IMR-90 (cell line): Measurements from ENCODE around the gene MICOS13. TPM values are rescaled to one million over a fixed set of nuclear protein-coding genes. Genes with fewer than 3 reads are reported as not detected.

Source experiments
- ATAC-seq: fragments of 200-7000 bp; cut with Tn5 transposase; 2 replicates; pipeline ENCODE4 v1.9.1; 2020; ENCODE audit warnings: low read depth, mild to moderate bottlenecking, moderate library complexity
- BruUV-seq: library from RNA; stranded (reverse); fragments of 400-500 nt; replicated peaks from 2 replicates; lab custom pipeline; 2021; lab: Mats Ljungman, UMichigan
- CTCF ChIA-PET: fragments of 300-600 bp; formaldehyde crosslinking; extraction: SDS; loops from one replicate; lab custom pipeline; 2021; ENCODE audit warnings: antibody characterized with exemption; lab: Yijun Ruan, JAX
- POLR2A ChIA-PET: fragments of 300-600 bp; sonication (Branson Sonifier 250); formaldehyde crosslinking; loops from one replicate; lab custom pipeline; 2022; ENCODE audit warnings: antibody characterized with exemption; ENCODE audit not compliant: unreplicated experiment; lab: Charles Lee
- DNase-seq: peaks from one replicate; pipeline ENCODE4 v3.0.0; 2013
- H2AFZ ChIP-seq: replicated peaks from 2 replicates; pipeline ENCODE3; 2013; ENCODE audit warnings: low read length, mild to moderate bottlenecking; ENCODE audit not compliant: poor library complexity
- H2AK5ac ChIP-seq: 2 replicates; pipeline ENCODE4 v1.6.1; 2013; ENCODE audit warnings: low read depth, low read length, inconsistent platforms
- H2AK9ac ChIP-seq: replicated peaks from 2 replicates; pipeline ENCODE3; 2013; ENCODE audit warnings: mild to moderate bottlenecking, low read depth, low read length, moderate library complexity; ENCODE audit not compliant: poor library complexity
- H2BK120ac ChIP-seq: 2 replicates; pipeline ENCODE4 v1.6.1; 2013; ENCODE audit warnings: low read depth, low read length, inconsistent platforms
- H2BK15ac ChIP-seq: 3 replicates; pipeline ENCODE4 v1.6.1; 2013; ENCODE audit warnings: low read depth, low read length, inconsistent platforms
- H2BK20ac ChIP-seq: 2 replicates; pipeline ENCODE4 v1.6.1; 2013; ENCODE audit warnings: low read depth, mild to moderate bottlenecking, inconsistent platforms, low read length, moderate library complexity
- H2BK5ac ChIP-seq: 2 replicates; pipeline ENCODE4 v1.6.1; 2013; ENCODE audit warnings: mild to moderate bottlenecking, low read depth, low read length, inconsistent platforms; ENCODE audit not compliant: poor library complexity, severe bottlenecking
- H3K14ac ChIP-seq: replicated peaks from 2 replicates; pipeline ENCODE4 v1.6.1; 2013; ENCODE audit warnings: low read depth, low read length, inconsistent platforms
- H3K18ac ChIP-seq: 2 replicates; pipeline ENCODE4 v1.6.1; 2013; ENCODE audit warnings: low read depth, low read length, control low read depth
- H3K23ac ChIP-seq: 2 replicates; pipeline ENCODE4 v1.6.1; 2013; ENCODE audit warnings: low read depth, low read length, inconsistent platforms
- H3K27ac ChIP-seq: 2 replicates; pipeline ENCODE4 v1.5.1; 2013; ENCODE audit warnings: mild to moderate bottlenecking, control low read depth, low read length; ENCODE audit not compliant: insufficient read depth
- H3K27me3 ChIP-seq: 2 replicates; pipeline ENCODE4 v1.6.1; 2013; ENCODE audit warnings: low read length; ENCODE audit not compliant: control insufficient read depth, insufficient read depth
- H3K36me3 ChIP-seq: 2 replicates; pipeline ENCODE4 v1.6.1; 2013; ENCODE audit warnings: low read length, mixed read lengths; ENCODE audit not compliant: control insufficient read depth, insufficient read depth
- H3K4ac ChIP-seq: 2 replicates; pipeline ENCODE4 v1.6.1; 2013; ENCODE audit warnings: low read depth, low read length, inconsistent platforms
- H3K4me1 ChIP-seq: 2 replicates; pipeline ENCODE4 v1.6.1; 2013; ENCODE audit warnings: low read length, mixed read lengths; ENCODE audit not compliant: control insufficient read depth, insufficient read depth
- H3K4me2 ChIP-seq: 2 replicates; pipeline ENCODE4 v1.6.1; 2013; ENCODE audit warnings: low read depth, mild to moderate bottlenecking, control low read depth, low read length, moderate library complexity
- H3K4me3 ChIP-seq: 2 replicates; pipeline ENCODE4 v1.5.1; 2013; ENCODE audit warnings: low read depth, mild to moderate bottlenecking, control low read depth, low read length, moderate library complexity; ENCODE audit not compliant: insufficient read depth
- H3K56ac ChIP-seq: 2 replicates; pipeline ENCODE4 v1.6.1; 2013; ENCODE audit warnings: low read length, inconsistent platforms; ENCODE audit not compliant: insufficient read depth; ENCODE audit errors: extremely low read depth
- H3K79me1 ChIP-seq, 2 experiments: 2 replicates each; pipeline ENCODE4 v1.6.1; 2013; ENCODE audit warnings: low read length in 2 of 2, inconsistent platforms in 1 of 2, low read depth in 1 of 2
- H3K9ac ChIP-seq: 2 replicates; pipeline ENCODE4 v1.6.1; 2013; ENCODE audit warnings: low read depth, low read length, control low read depth
- H3K9me1 ChIP-seq: 2 replicates; pipeline ENCODE4 v1.6.1; 2013; ENCODE audit warnings: low read length, inconsistent platforms; ENCODE audit not compliant: insufficient read depth
- H3K9me3 ChIP-seq: 2 replicates; pipeline ENCODE4 v1.6.1; 2013; ENCODE audit warnings: low read length; ENCODE audit not compliant: control insufficient read depth, insufficient read depth
- H4K20me1 ChIP-seq: 2 replicates; pipeline ENCODE4 v1.6.1; 2013; ENCODE audit warnings: low read length, inconsistent platforms; ENCODE audit not compliant: insufficient read depth
- H4K5ac ChIP-seq: 2 replicates; pipeline ENCODE4 v1.6.1; 2013; ENCODE audit warnings: mild to moderate bottlenecking, low read depth, low read length, control low read depth
- H4K8ac ChIP-seq, 2 experiments: 2 replicates each; pipeline ENCODE4 v1.6.1; 2013; ENCODE audit warnings: low read depth in 2 of 2, low read length in 2 of 2, control low read depth in 1 of 2, inconsistent platforms in 1 of 2
- H4K91ac ChIP-seq: 2 replicates; pipeline ENCODE4 v1.6.1; 2013; ENCODE audit warnings: low read depth, low read length, inconsistent platforms; ENCODE audit not compliant: insufficient read depth
- BHLHE40 ChIP-seq: fragments of 150-350 bp; IDR thresholded peaks from 2 replicates; pipeline ENCODE4 v1.6.1; 2016; ENCODE audit warnings: mild to moderate bottlenecking, low read depth, low read length
- CEBPB ChIP-seq: IDR thresholded peaks from 2 replicates; pipeline ENCODE4 v1.6.1; 2012; ENCODE audit warnings: low read depth, low read length, improper control_type of control experiment
- CHD1 ChIP-seq: IDR thresholded peaks from 2 replicates; pipeline ENCODE4 v1.6.1; 2012; ENCODE audit warnings: low read depth, low read length, improper control_type of control experiment
- ELK1 ChIP-seq: fragments of 150-350 bp; IDR thresholded peaks from 2 replicates; pipeline ENCODE4 v1.6.1; 2016; ENCODE audit warnings: low read depth, mild to moderate bottlenecking, low read length, moderate library complexity, borderline replicate concordance
- FOS ChIP-seq: fragments of 150-350 bp; IDR thresholded peaks from 2 replicates; pipeline ENCODE4 v1.6.1; 2016; ENCODE audit warnings: low read depth, low read length
- MAFK ChIP-seq: IDR thresholded peaks from 2 replicates; pipeline ENCODE4 v1.6.1; 2012; ENCODE audit warnings: low read depth, low read length, improper control_type of control experiment
- MAZ ChIP-seq: IDR thresholded peaks from 2 replicates; pipeline ENCODE4 v1.6.1; 2012; ENCODE audit warnings: low read depth, mild to moderate bottlenecking, low read length, improper control_type of control experiment, moderate library complexity, borderline replicate concordance
- MXI1 ChIP-seq: IDR thresholded peaks from 2 replicates; pipeline ENCODE4 v1.6.1; 2012; ENCODE audit warnings: low read depth, mild to moderate bottlenecking, low read length, moderate library complexity, borderline replicate concordance
- NFE2L2 ChIP-seq: fragments of 150-350 bp; IDR thresholded peaks from 2 replicates; pipeline ENCODE4 v1.6.1; 2016; ENCODE audit warnings: low read depth, mild to moderate bottlenecking, low read length
- POLR2A ChIP-seq: IDR thresholded peaks from 2 replicates; pipeline ENCODE4 v1.6.1; 2012; ENCODE audit warnings: mild to moderate bottlenecking, low read depth, low read length
- RAD21 ChIP-seq: IDR thresholded peaks from 2 replicates; pipeline ENCODE4 v1.6.1; 2012; ENCODE audit warnings: low read length, improper control_type of control experiment
- RCOR1 ChIP-seq: IDR thresholded peaks from 2 replicates; pipeline ENCODE4 v1.6.1; 2012; ENCODE audit warnings: mild to moderate bottlenecking, low read length, improper control_type of control experiment; ENCODE audit not compliant: insufficient replicate concordance
- RFX5 ChIP-seq: IDR thresholded peaks from 2 replicates; pipeline ENCODE4 v1.8.0; 2012; ENCODE audit warnings: low read depth, mild to moderate bottlenecking, low read length, moderate library complexity
- SMC3 ChIP-seq: fragments of 150-350 bp; IDR thresholded peaks from 2 replicates; pipeline ENCODE4 v1.6.1; 2016; ENCODE audit warnings: low read depth, mild to moderate bottlenecking, antibody characterized with exemption, low read length, moderate library complexity
- USF2 ChIP-seq: fragments of 150-350 bp; IDR thresholded peaks from 2 replicates; pipeline ENCODE4 v1.6.1; 2017; ENCODE audit warnings: mild to moderate bottlenecking, antibody characterized with exemption, low read length, low read depth
- WGBS, 2 experiments: methylation state at CpG; one replicate each; pipeline versions ENCODE4 v1.1.5 to v1.1.7; 2013; ENCODE audit warnings: missing lambda C conversion rate in 2 of 2; ENCODE audit not compliant: insufficient read length in 1 of 2; ENCODE audit errors: extremely low coverage in 2 of 2; 5-methylcytosine and 5-hydroxymethylcytosine counted together
- dilution Hi-C: fragments of 300-500 bp; cut with HindIII; formaldehyde crosslinking; loops from one replicate; pipeline ENCODE4 v1.14.3; 2018; ENCODE audit warnings: low sequenced_read_pairs; ENCODE audit not compliant: unreplicated experiment
- in situ Hi-C: fragments of 300-500 bp; cut with MboI; formaldehyde crosslinking; loops from 3 replicates; pipeline ENCODE4 v1.14.3; 2019; ENCODE audit warnings: low sequenced_read_pairs, inconsistent platforms, mixed read lengths
- intact Hi-C: fragments of 100-400 bp; cut with micrococcal nuclease; formaldehyde crosslinking; loops from 2 replicates; pipeline ENCODE4 v1.10.0; 2022
- polyA plus RNA-seq, 3 experiments: library from polyadenylated mRNA; depleted of rRNA; stranded (reverse); fragments of >200 nt; gene quantifications; 2 replicates each; pipeline ENCODE4 v1.2.3, GENCODE V29; 2012; ENCODE audit warnings: low replicate concordance in 1 of 3
- total RNA-seq: library from RNA; depleted of rRNA; stranded (reverse); fragments of >200 nt; gene quantifications from 2 replicates; pipeline ENCODE4 v1.2.3, GENCODE V29; 2012
- TF ChIP-seq, protein P1 (sequence below): conservative IDR thresholded peaks from 2 replicates; pipeline ENCODE4 v1.5.1; 2012; ENCODE audit warnings: mild to moderate bottlenecking, low read depth, low read length, improper control_type of control experiment

Gene MICOS13
- total and polyA plus RNA-seq, 2 of the 4 experiments (the other 2 are of a cell fraction), result 14.5 to 48.9 TPM

GRCh38 chr19:5705552-5705951 is 25.2 kb upstream of the MICOS13 start:
- intact Hi-C loops (no loop called here), dilution Hi-C loops (no loop called here), in situ Hi-C loops (no loop called here)
- no peak overlapping the region for H2BK20ac ChIP-seq
- no TSS peak for BruUV-seq
- H2AK9ac ChIP-seq, result no peak overlapping the region
- no peak overlapping the region for H4K8ac ChIP-seq
- 0 out of 2 replicates have a peak, but pooled peaks cover 2% of the 10 kb centered on the region for H3K4me1 ChIP-seq
- ChIA-PET CTCF (interaction anchor here (1.0 kb wide), 1 partner anchor 16 kb away, joined by 5 read pairs; the partner anchor contains the start of gene RPL36), POLR2A (no interaction called here)
- no peaks in the 10 kb centered on the region for H3K27me3 ChIP-seq
- H3K18ac ChIP-seq, result no peak overlapping the region
- H3K27ac ChIP-seq, result no peak overlapping the region
- peaks cover 24% of the 10 kb centered on the region for H4K20me1 ChIP-seq
- H3K4me2 ChIP-seq, result no peak overlapping the region
- no peak overlapping the region for H4K5ac ChIP-seq
- no peak overlapping the region for H3K4ac ChIP-seq
- WGBS, 2 experiments, result 100% methylated on average over 5 of the region's 16 CpGs; no CpG with 5 or more reads in 1 of the 2 experiments
- H4K91ac ChIP-seq, result no peak overlapping the region
- H3K9me1 ChIP-seq, result 0 out of 2 replicates have a peak, but pooled peaks cover 6% of the 10 kb centered on the region
- no peak overlapping the region for H2AFZ ChIP-seq
- H3K79me1 ChIP-seq, result peaks cover 6 to 39% of the 10 kb centered on the region in 2 experiments; a peak in 3 of 4 replicates
- H3K14ac ChIP-seq, result no peak overlapping the region
- no peak for DNase-seq
- no peak overlapping the region for H2BK5ac ChIP-seq
- TF ChIP-seq CEBPB, result no peak
- TF ChIP-seq RAD21, result no peak
- no peak for TF ChIP-seq RFX5
- no peak for TF ChIP-seq MXI1
- no peak for TF ChIP-seq SMC3
- no peak for TF ChIP-seq USF2
- no peak for TF ChIP-seq NFE2L2
- TF ChIP-seq, protein P1, sequence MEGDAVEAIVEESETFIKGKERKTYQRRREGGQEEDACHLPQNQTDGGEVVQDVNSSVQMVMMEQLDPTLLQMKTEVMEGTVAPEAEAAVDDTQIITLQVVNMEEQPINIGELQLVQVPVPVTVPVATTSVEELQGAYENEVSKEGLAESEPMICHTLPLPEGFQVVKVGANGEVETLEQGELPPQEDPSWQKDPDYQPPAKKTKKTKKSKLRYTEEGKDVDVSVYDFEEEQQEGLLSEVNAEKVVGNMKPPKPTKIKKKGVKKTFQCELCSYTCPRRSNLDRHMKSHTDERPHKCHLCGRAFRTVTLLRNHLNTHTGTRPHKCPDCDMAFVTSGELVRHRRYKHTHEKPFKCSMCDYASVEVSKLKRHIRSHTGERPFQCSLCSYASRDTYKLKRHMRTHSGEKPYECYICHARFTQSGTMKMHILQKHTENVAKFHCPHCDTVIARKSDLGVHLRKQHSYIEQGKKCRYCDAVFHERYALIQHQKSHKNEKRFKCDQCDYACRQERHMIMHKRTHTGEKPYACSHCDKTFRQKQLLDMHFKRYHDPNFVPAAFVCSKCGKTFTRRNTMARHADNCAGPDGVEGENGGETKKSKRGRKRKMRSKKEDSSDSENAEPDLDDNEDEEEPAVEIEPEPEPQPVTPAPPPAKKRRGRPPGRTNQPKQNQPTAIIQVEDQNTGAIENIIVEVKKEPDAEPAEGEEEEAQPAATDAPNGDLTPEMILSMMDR, result no peak
- TF ChIP-seq MAZ, result no peak
- no peak for TF ChIP-seq CHD1
- TF ChIP-seq ELK1, result no peak
- no peak for TF ChIP-seq POLR2A
- TF ChIP-seq RCOR1, result no peak
- TF ChIP-seq BHLHE40, result no peak
- TF ChIP-seq MAFK, result no peak
- TF ChIP-seq FOS, result no peak
- no peak overlapping the region for H2AK5ac ChIP-seq
- no peak overlapping the region for H2BK15ac ChIP-seq
- no peak overlapping the region for H3K9ac ChIP-seq
- no peak overlapping the region for H3K4me3 ChIP-seq
- no peak overlapping the region for H3K56ac ChIP-seq
- H3K36me3 ChIP-seq, result peaks cover 60% of the 10 kb centered on the region
- no peak overlapping the region for H2BK120ac ChIP-seq
- no peaks in the 10 kb centered on the region for H3K9me3 ChIP-seq
- ATAC-seq, result no peak
- H3K23ac ChIP-seq, result no peak overlapping the region
